K562 (cell line): ENCODE results near the gene PLEKHM3. TPM values are rescaled to one million over a fixed set of nuclear protein-coding genes. Genes with fewer than 3 reads are reported as not detected.

Experiments used
- ADNP ChIP-seq: fragments of 200-800 bp; sonication (Bioruptor generic); IDR thresholded peaks from 2 replicates; pipeline ENCODE4 v1.6.1; 2016; ENCODE audit warnings: missing genetic modification characterization, missing compliant biosample characterization
- BRD9 ChIP-seq: fragments of 450-650 bp; IDR thresholded peaks from 2 replicates; pipeline ENCODE4 v1.6.1; 2018; ENCODE audit warnings: low read depth; ENCODE audit not compliant: partially characterized antibody
- BRF2 ChIP-seq: IDR thresholded peaks from 3 replicates; pipeline ENCODE4 v1.6.1; 2011; ENCODE audit warnings: borderline replicate concordance, mild to moderate bottlenecking; ENCODE audit not compliant: insufficient read length, insufficient read depth
- FOXP4 ChIP-seq: sonication (generic); formaldehyde crosslinking; IDR thresholded peaks from 2 replicates; pipeline ENCODE4 v1.8.0; 2022; ENCODE audit warnings: mild to moderate bottlenecking, missing genetic modification reagents, borderline replicate concordance
- HLTF ChIP-seq: fragments of 450-650 bp; IDR thresholded peaks from 2 replicates; pipeline ENCODE4 v1.6.1; 2016
- HMG20A ChIP-seq: fragments of 450-650 bp; formaldehyde crosslinking; conservative IDR thresholded peaks from 2 replicates; pipeline ENCODE4 v1.4.0; 2020; ENCODE audit warnings: mild to moderate bottlenecking, mixed read lengths
- ILF3 ChIP-seq: fragments of 450-650 bp; IDR thresholded peaks from 2 replicates; pipeline ENCODE4 v1.6.1; 2018; ENCODE audit warnings: antibody characterized with exemption, mild to moderate bottlenecking, moderate library complexity, borderline replicate concordance
- KDM2B ChIP-seq: fragments of 250-450 bp; sonication (Bioruptor Pico); IDR thresholded peaks from 2 replicates; pipeline ENCODE4 v1.8.0; 2021; ENCODE audit warnings: mild to moderate bottlenecking, moderate library complexity
- MAFK ChIP-seq: IDR thresholded peaks from 2 replicates; pipeline ENCODE4 v1.6.1; 2011; ENCODE audit warnings: low read length, improper control_type of control experiment
- MAZ ChIP-seq, 2 experiments: fragments of 450-650 bp in 1 of 2; sonication (generic) in 1 of 2; formaldehyde crosslinking; IDR thresholded peaks in 1 of 2; conservative IDR thresholded peaks in 1 of 2; 2 replicates each; pipeline versions ENCODE4 v1.4.0 to v1.5.0; 2020; ENCODE audit warnings: mild to moderate bottlenecking in 1 of 2, missing genetic modification reagents in 1 of 2
- MCM2 ChIP-seq: fragments of 450-650 bp; IDR thresholded peaks from 2 replicates; pipeline ENCODE4 v1.6.1; 2017; ENCODE audit warnings: low read depth, mild to moderate bottlenecking
- NFE2 ChIP-seq: IDR thresholded peaks from 2 replicates; pipeline ENCODE4 v1.6.1; 2014; ENCODE audit warnings: antibody characterized with exemption, low read depth
- NR4A1 ChIP-seq, 2 experiments: fragments of 250-450 bp in 1 of 2; fragments of 450-650 bp in 1 of 2; sonication (Bioruptor Pico) in 1 of 2; IDR thresholded peaks; 2 replicates each; pipeline versions ENCODE4 v1.4.0 to v1.6.1; 2016 to 2020; ENCODE audit warnings: mild to moderate bottlenecking in 2 of 2, missing compliant biosample characterization in 1 of 2, missing genetic modification characterization in 1 of 2, moderate library complexity in 1 of 2
- PHTF2 ChIP-seq: fragments of 250-450 bp; sonication (Bioruptor Pico); IDR thresholded peaks from 2 replicates; pipeline ENCODE4 v1.5.0; 2021; ENCODE audit warnings: mild to moderate bottlenecking
- RBFOX2 ChIP-seq: fragments of 200-400 bp; formaldehyde crosslinking; IDR thresholded peaks from 2 replicates; pipeline ENCODE4 v1.6.1; 2017; ENCODE audit warnings: low read depth, mild to moderate bottlenecking, low read length, moderate library complexity
- SETDB1 ChIP-seq: IDR thresholded peaks from one replicate; pipeline ENCODE4 v1.6.1; 2012; ENCODE audit warnings: low read length, control low read depth, inconsistent platforms
- TFAM ChIP-seq: fragments of 250-450 bp; sonication (Bioruptor Pico); conservative IDR thresholded peaks from 2 replicates; pipeline ENCODE4 v1.5.0; 2021; ENCODE audit warnings: mild to moderate bottlenecking, moderate library complexity
- ZBTB8A ChIP-seq: fragments of 450-650 bp; IDR thresholded peaks from 2 replicates; pipeline ENCODE4 v1.6.1; 2018; ENCODE audit warnings: mild to moderate bottlenecking, moderate library complexity; ENCODE audit not compliant: partially characterized antibody
- ZNF12 ChIP-seq: sonication (generic); formaldehyde crosslinking; IDR thresholded peaks from 2 replicates; pipeline ENCODE4 v1.4.0; 2020; ENCODE audit warnings: mild to moderate bottlenecking, missing genetic modification reagents
- ZNF280A ChIP-seq: fragments of 450-650 bp; IDR thresholded peaks from 2 replicates; pipeline ENCODE4 v1.6.1; 2018; ENCODE audit warnings: mild to moderate bottlenecking, low read depth; ENCODE audit not compliant: partially characterized antibody
- ZNF282 ChIP-seq: sonication (generic); formaldehyde crosslinking; IDR thresholded peaks from 2 replicates; pipeline ENCODE4 v1.8.1; 2023; ENCODE audit warnings: missing genetic modification reagents
- ZNF445 ChIP-seq: fragments of 250-450 bp; sonication (Bioruptor Pico); IDR thresholded peaks from 2 replicates; pipeline ENCODE4 v1.4.0; 2020; ENCODE audit warnings: low read depth, mild to moderate bottlenecking, moderate library complexity
- ZNF561 ChIP-seq: fragments of 450-650 bp; formaldehyde crosslinking; conservative IDR thresholded peaks from 2 replicates; pipeline ENCODE4 v1.4.0; 2020; ENCODE audit warnings: mild to moderate bottlenecking, moderate library complexity
- ZNF695 ChIP-seq: fragments of 450-650 bp; formaldehyde crosslinking; IDR thresholded peaks from 2 replicates; pipeline ENCODE4 v1.4.0; 2020; ENCODE audit warnings: mild to moderate bottlenecking, moderate library complexity
- ZNF75A ChIP-seq: fragments of 450-650 bp; formaldehyde crosslinking; IDR thresholded peaks from 2 replicates; pipeline ENCODE4 v1.4.0; 2020; ENCODE audit warnings: mild to moderate bottlenecking
- polyA plus RNA-seq, 8 experiments: library from polyadenylated mRNA; depleted of rRNA in 4 of 8; stranded (reverse) in 5 of 8; unstranded in 3 of 8; fragments of >200 nt; fragmentation: Nextera tagmentation in 2 of 8; fragmentation: Illumina TruSeq in 1 of 8; extraction: Ambion mirVana in 2 of 8; extraction: Trizol in 1 of 8; gene quantifications; 2 replicates each; pipeline versions ENCODE4 v1.2.1 to v1.2.3, GENCODE V29; 2011 to 2014; ENCODE audit warnings: inconsistent platforms in 1 of 8, missing spikeins in 1 of 8
- total RNA-seq, 7 experiments: library from RNA; depleted of rRNA in 6 of 7; stranded (reverse); fragments of >200 nt in 6 of 7; fragmentation: Illumina TruSeq in 2 of 7; extraction: Trizol in 2 of 7; gene quantifications; 2 replicates each; pipeline versions ENCODE4 v1.2.1 to v1.2.3, GENCODE V29; 2011 to 2021; ENCODE audit warnings: low replicate concordance in 1 of 7

The PLEKHM3 gene
- total and polyA plus RNA-seq, 9 of the 15 experiments (the other 6 are each of a cell fraction or from before 2014, with no cell fraction given), result 0.24 to 1.6 (median 1.0) TPM

- TF ChIP-seq BRF2 (no peak), ZNF561 (no peak), ZNF282 (no peak), ILF3 (no peak), MAZ (CRISPR knock-in tag; conservative IDR thresholded peaks at IDR 0.05 in 1 of 2, IDR thresholded peaks at IDR 0.05 in 1 of 2) (no peak), ZBTB8A (no peak), SETDB1 (no peak), RBFOX2 (no peak), ADNP (tag) (no peak), PHTF2 (CRISPR knock-in tag) (no peak), HLTF (no peak), ZNF445 (CRISPR knock-in tag) (no peak), KDM2B (CRISPR knock-in tag) (no peak), MAFK (peak; percentile 81), TFAM (CRISPR knock-in tag) (no peak), ZNF75A (no peak), NFE2 (peak; percentile 93), FOXP4 (CRISPR knock-in tag) (no peak), HMG20A (no peak), ZNF695 (CRISPR knock-in tag) (no peak), ZNF280A (no peak), NR4A1 (CRISPR knock-in tag; IDR thresholded peaks at IDR 0.05) (no peak), NR4A1 (tag; IDR thresholded peaks at IDR 0.05) (no peak), MCM2 (no peak), ZNF12 (CRISPR knock-in tag) (no peak), BRD9 (no peak)
Observed at GRCh38 chr2:208064220-208064961, 39.1 kb upstream of the PLEKHM3 start (continued).
